AG10803 (cell line): Measurements from ENCODE around the gene POFUT1.
"Not testable (repeated sequence)": the region's sequence is repeated elsewhere in the genome, so short reads cannot be mapped to it uniquely, and the experiment has no call there.

Source experiments
- DNase-seq: peaks from one replicate; pipeline ENCODE4 v3.0.0; 2010; ENCODE audit warnings: low read depth
- H3K4me3 ChIP-seq: 2 replicates; pipeline ENCODE4 v1.5.1; 2011; ENCODE audit warnings: mild to moderate bottlenecking, low read length, control low read depth
- CTCF ChIP-seq: conservative IDR thresholded peaks from 2 replicates; pipeline ENCODE4 v1.5.1; 2011; ENCODE audit warnings: mild to moderate bottlenecking, low read length, control low read depth, inconsistent platforms

POFUT1 gene

GRCh38 chr20:32244959-32245358 lies 37.3 kb downstream of the POFUT1 start:
- H3K4me3 ChIP-seq: no peak overlapping the region
- no peak for DNase-seq
- no peak for TF ChIP-seq CTCF

- H3K4me3 ChIP-seq, DNase-seq: not testable (repeated sequence)
Measured at GRCh38 chr20:32246208-32246607, 38.5 kb downstream of the POFUT1 start.

- TF ChIP-seq CTCF: no peak
Measured at GRCh38 chr20:32248043-32248442, 40.4 kb downstream of the POFUT1 start.

GRCh38 chr20:32249030-32249738 lies 41.5 kb downstream of the POFUT1 start:
- no peak for TF ChIP-seq CTCF
- DNase-seq: no peak
- no peak overlapping the region for H3K4me3 ChIP-seq

More at GRCh38 chr20:32248043-32248442, 40.4 kb downstream of the POFUT1 start:
- no peak overlapping the region for H3K4me3 ChIP-seq
- no peak for DNase-seq

GRCh38 chr20:32251470-32251869 lies 43.8 kb downstream of the POFUT1 start:
- TF ChIP-seq CTCF: no peak
- no peak for DNase-seq
- H3K4me3 ChIP-seq: no peak overlapping the region

- no peak for TF ChIP-seq CTCF
- H3K4me3 ChIP-seq: no peak overlapping the region
- DNase-seq: no peak
Measured at GRCh38 chr20:32252189-32252588, 44.5 kb downstream of the POFUT1 start.

- not testable (repeated sequence) for H3K4me3 ChIP-seq, DNase-seq
Measured at GRCh38 chr20:32260973-32261372, 53.3 kb downstream of the POFUT1 start.

GRCh38 chr20:32261644-32262043 lies 54.0 kb downstream of the POFUT1 start:
- no peak for DNase-seq
- TF ChIP-seq CTCF: no peak
- H3K4me3 ChIP-seq: no peak overlapping the region
